Retinal pigment epithelial cell (primary cell): Measurements from ENCODE around the gene DAPK1.

ENCODE experiments used
- DNase-seq: peaks from one replicate; pipeline ENCODE4 v3.0.0-alpha.2; 2010; ENCODE audit warnings: low read depth
- H3K4me3 ChIP-seq: 2 replicates; pipeline ENCODE4 v1.5.1; 2011; ENCODE audit warnings: mild to moderate bottlenecking, low read length, control low read depth, moderate library complexity
- CTCF ChIP-seq: conservative IDR thresholded peaks from 2 replicates; pipeline ENCODE4 v1.5.1; 2011; ENCODE audit warnings: low read depth, low read length, control low read depth, inconsistent platforms

Gene DAPK1

GRCh38 chr9:87614397-87614796, 116.7 kb downstream of the DAPK1 start:
- no peak overlapping the region for H3K4me3 ChIP-seq
- TF ChIP-seq CTCF = no peak
- no peak for DNase-seq

- H3K4me3 ChIP-seq = no peak overlapping the region
- no peak for DNase-seq
- TF ChIP-seq CTCF = no peak
These were observed 117.5 kb downstream of the DAPK1 start for GRCh38 chr9:87615136-87615535.

DNA sequence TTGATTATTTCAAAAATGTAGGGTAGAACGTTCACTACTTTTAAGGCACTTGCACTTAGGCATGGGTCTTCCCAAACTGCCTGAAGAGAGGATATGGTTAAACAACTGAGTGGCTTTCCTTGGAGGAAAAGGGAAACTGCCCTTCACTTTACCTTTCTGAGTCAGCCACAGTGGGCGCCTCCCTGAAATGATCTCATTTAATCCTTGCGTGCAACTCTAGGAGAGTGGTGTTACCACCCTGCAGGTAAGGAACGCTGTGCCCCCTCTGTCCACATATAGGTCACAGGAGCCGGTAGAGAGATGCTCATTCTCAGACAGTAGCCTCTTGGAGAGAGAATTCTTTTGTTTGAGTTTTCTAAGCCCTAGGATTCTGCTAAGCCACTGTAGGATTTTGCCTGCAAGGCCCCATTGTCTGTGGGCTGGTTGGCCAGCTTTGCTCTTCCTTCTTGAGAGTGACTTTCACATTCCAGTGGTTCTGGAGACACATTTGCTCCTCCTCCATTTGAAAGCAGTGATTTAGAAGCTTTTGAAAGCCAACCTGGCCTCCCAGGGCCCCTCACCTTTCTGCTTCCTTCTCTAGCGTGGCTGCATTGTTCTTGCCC, 118.0 kb downstream of the DAPK1 start:
- no peak overlapping the region for H3K4me3 ChIP-seq
- TF ChIP-seq CTCF = no peak
- DNase-seq = no peak

DNA sequence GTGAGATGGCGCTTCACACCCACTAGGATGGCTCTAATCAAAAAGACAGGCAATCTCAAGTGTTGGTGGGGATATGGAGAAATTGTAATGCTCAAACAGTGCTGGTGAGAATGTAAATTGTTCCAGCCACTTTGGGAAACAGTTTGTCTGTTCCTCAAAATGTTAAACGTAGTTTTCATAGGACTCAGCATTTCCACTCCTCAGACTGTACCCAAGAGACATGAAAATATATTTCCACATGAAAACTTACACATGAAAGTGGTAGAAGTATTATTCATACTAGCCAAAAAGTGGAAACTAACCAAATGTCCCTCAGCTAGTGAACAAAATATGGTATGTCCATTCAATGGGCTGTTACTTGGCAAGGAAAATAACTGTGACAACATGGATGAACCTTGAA, 120.6 kb downstream of the DAPK1 start:
- no peak for TF ChIP-seq CTCF
- H3K4me3 ChIP-seq = no peak overlapping the region
- DNase-seq = no peak

- H3K4me3 ChIP-seq = no peak overlapping the region
- TF ChIP-seq CTCF = no peak
- DNase-seq = no peak
These were observed 121.3 kb downstream of the DAPK1 start for GRCh38 chr9:87618931-87619330.

- TF ChIP-seq CTCF = no peak
- no peak overlapping the region for H3K4me3 ChIP-seq
- no peak for DNase-seq
These were observed 121.7 kb downstream of the DAPK1 start for GRCh38 chr9:87619346-87619745.

DNA sequence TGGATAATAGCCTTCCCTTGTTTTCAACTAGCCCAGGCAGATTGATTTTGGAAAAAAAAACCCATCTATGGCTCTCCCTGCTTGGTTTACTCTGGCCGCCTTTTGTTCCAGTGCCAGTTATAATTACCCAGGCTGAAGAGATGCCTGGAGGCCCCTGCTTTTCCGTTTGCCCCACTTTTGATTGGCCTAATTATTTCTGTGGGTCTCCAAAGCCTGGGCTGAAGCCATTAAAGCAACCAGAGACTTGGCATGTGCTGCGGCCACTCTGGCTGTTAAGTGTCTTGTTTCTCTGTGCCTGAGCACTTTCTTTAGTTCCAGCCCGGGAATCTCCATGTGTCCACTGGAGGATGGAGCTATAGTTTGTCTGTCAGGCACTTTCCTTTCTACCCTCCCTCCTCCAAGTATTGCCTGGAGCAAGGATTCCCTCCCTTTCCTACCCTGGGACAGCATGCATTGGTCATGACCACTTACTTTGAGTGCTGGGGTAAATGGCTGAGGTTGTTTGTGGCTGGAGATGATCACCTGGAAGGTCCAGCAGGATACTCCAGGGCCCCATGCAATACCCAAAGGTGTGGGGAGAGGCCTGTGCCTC, 123.2 kb downstream of the DAPK1 start:
- H3K4me3 ChIP-seq = no peak overlapping the region
- DNase-seq = no peak
- no peak for TF ChIP-seq CTCF
